SK-N-MC (cell line): ENCODE results near the gene UTP25.

ENCODE experiments used
- EZH2 ChIP-seq: fragments of 200-600 bp; sonication (generic); IDR thresholded peaks from one replicate; pipeline ENCODE4 v1.6.1; 2017; ENCODE audit warnings: antibody characterized with exemption
- POLR2AphosphoS5 ChIP-seq: IDR thresholded peaks from 2 replicates; pipeline ENCODE4 v1.6.1; 2012; ENCODE audit warnings: mild to moderate bottlenecking, low read depth, low read length, borderline replicate concordance

DNA sequence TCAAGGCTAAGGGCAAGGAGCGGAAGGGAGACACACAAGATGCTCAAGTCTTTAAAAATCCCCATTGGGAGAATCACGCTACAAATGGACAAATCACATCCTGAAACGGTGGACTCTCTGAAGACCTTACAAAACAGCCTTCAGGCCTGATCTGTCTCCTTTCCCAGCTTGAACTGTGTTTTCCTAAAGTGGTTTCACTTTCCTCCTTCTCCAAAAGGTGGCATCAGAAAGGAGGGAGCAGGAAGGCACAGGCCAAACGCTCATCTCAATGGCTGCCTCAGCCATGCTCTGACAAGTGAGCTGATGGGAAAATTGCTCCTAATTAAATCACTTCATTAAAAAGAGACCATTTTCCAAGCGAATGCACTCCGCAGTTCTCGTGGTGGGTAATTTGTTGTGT is 47.7 kb downstream of the UTP25 start:
- TF ChIP-seq POLR2AphosphoS5, result no peak
- TF ChIP-seq EZH2, result no peak
